Dermis blood vessel endothelial cell (primary cell): ENCODE results near the gene CDKN1A. TPM values are rescaled to one million over a fixed set of nuclear protein-coding genes. Genes with fewer than 3 reads are reported as not detected.
"Not testable (repeated sequence)": the region's sequence is repeated elsewhere in the genome, so short reads cannot be mapped to it uniquely, and the experiment has no call there.

ENCODE experiments used
- DNase-seq: peaks from one replicate; pipeline ENCODE4 v3.0.0; 2010
- total RNA-seq: library from RNA; depleted of rRNA; stranded (reverse); fragments of >200 nt; gene quantifications from 2 replicates; pipeline ENCODE4 v1.2.3, GENCODE V29; 2014

Gene CDKN1A
- total RNA-seq, result 141 and 189 TPM in 2 replicates

DNA sequence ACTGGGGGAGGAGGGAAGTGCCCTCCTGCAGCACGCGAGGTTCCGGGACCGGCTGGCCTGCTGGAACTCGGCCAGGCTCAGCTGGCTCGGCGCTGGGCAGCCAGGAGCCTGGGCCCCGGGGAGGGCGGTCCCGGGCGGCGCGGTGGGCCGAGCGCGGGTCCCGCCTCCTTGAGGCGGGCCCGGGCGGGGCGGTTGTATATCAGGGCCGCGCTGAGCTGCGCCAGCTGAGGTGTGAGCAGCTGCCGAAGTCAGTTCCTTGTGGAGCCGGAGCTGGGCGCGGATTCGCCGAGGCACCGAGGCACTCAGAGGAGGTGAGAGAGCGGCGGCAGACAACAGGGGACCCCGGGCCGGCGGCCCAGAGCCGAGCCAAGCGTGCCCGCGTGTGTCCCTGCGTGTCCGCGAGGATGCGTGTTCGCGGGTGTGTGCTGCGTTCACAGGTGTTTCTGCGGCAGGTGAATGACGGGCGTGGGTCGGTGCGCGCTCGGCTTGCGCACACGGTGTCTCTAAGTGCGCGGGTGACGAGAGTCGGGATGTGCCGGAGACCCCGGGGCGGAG, at the start of gene CDKN1A:
TSS of gene CDKN1A (plus strand) at position 227 of the 555 bp plus-strand sequence. CDS start 5,388 bp downstream, outside the sequence.
- peak; percentile 95 for DNase-seq

- DNase-seq, result no peak
These were observed 48.7 kb upstream of the CDKN1A start for GRCh38 chr6:36629784-36630183.

GRCh38 chr6:36631326-36632011, 47.0 kb upstream of the CDKN1A start:
- no peak for DNase-seq

- DNase-seq, result no peak
These were observed 45.1 kb upstream of the CDKN1A start for GRCh38 chr6:36633370-36633769.

DNA sequence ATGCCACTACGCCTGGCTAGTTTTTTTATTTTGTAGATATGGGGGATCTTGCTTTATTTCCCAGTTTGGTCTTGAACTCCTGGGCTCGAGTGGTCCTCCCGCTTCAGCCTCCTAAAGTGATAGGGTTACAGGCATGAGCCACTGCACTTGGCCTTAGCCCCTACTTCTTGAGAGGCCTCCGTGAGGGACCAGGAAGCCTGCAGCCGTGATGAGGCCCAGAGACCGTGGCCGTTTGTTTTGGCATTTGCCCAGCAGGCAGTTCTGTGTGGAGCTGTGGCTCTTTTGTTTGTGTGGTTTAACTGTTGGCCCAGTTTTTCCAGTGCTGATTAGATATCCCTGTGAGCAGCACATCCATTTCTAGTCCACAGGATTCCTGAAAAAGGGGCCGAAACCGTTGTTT, 44.6 kb upstream of the CDKN1A start:
- DNase-seq, result peak; percentile 84

DNA sequence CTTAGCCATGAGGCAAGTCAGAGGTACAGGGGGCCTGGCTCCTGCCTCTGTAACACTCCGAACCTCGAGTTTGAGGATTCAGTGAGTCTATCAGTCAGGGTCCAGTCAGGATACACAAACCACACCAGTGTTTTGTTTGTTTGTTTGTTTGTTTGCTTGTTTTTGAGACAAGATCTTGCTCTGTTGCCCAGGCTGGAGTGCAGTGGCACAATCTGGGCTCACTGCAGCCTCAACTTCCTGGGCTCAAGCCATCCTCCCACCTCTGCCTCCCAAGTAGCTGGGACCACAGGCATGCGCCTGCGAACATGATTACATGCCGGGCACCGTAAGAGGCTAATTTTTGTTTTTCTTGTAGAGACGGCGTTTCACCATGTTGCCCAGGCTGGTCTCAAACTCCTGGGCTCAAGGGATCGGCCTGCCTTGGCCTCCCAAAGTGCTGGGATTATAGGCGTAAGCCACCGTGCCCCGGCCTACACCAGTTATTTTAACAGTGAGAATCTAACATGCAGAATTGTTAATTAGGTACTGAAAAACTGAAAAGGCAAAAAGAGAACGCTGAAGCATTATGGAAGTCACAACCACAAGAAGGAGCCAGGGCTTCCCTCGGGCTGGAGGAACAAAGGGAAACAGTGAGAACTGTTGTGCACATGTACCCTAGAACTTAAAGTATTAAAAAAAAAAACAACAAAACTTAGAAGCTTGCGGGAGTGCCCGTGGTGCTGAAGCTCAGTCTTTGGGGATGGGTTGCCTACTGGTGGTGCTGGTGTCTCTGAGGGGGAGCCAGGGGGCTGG, 44.0 kb upstream of the CDKN1A start:
- DNase-seq, result no peak

DNA sequence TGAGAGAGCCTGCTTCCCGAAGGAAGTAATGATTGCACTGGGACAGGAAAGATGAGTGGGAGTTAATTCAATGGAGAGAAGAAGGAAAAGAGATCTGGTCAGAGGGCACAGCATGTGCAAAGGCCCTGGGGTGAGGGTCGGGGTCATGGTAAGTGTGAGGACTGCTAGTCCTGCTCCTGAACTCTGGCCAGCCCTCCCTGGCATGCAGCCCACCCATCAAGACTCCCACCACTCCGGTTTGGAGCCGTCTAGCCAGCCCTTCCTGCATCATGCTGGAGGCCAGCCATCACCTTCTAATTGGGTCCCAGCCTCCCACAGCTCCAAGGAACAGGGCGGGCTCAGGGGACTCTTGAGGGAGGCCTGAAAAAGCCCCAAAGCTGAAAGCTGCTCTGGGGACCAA, 42.2 kb upstream of the CDKN1A start:
- DNase-seq, result no peak

GRCh38 chr6:36636687-36637418, 41.7 kb upstream of the CDKN1A start:
- no peak for DNase-seq

GRCh38 chr6:36638579-36638978, 39.9 kb upstream of the CDKN1A start:
- DNase-seq, result no peak

GRCh38 chr6:36639171-36639808, 39.2 kb upstream of the CDKN1A start:
- DNase-seq, result no peak

DNA sequence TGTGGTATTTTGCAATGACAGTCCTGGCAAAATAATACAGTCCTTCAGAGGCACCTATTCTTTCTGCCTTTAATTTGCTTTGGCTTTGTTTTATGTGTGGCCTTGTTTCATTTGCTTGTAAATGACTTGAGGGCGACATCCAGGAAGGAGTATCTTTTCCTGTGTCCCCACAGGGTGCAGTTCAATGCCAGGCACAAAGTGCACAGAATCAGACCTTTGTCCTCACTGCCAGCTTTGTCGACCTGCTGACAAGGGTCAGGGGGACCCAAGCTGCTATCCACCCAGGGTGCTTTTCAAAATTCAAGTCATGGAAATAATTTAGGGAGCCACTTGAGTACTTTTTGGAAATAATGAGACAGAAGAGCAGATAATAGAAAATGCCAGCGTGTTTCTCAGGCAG, 37.0 kb upstream of the CDKN1A start:
- no peak for DNase-seq

GRCh38 chr6:36642913-36643817, 35.3 kb upstream of the CDKN1A start:
- peak; percentile 73 for DNase-seq

DNA sequence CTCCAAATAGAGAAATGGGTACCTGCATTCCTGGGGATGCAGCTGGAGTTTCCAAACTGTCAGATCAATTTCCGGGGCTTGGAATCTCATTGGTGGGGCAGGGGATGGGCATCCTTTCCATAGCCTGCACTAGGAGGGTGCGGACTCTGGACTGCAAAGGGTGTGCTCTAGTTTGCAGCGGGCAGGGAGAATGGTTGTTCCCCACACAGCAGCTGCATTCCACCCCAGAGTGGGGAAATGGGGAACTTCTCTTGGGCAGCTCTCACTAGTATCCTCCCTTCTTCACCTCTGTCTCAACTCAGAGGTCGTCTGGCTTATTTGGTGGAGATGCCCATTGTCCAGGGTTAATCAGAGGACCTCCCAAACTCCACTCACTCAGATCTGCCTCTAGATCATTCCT, 34.5 kb upstream of the CDKN1A start:
- DNase-seq, result no peak

DNA sequence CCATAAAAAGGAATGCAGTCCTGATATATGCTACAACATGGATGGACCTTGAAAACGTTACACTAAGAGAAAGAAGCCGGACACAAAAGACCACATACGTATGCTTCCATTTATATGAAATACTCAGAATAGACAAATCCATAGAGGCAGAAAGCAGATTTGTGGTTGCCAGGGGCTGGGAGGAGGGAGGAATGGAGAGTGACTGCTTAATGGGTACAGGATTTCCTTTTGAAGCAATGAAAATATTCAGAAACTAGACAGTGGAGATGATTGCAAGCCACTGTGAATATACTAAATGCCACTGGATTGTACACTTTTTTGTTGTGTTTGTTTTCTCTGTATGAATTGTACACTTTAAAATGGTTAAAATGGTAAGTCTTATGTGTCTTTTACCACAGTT, 29.4 kb upstream of the CDKN1A start:
- DNase-seq, result peak; percentile 50

- peak; percentile 39 for DNase-seq
These were observed 28.6 kb upstream of the CDKN1A start for GRCh38 chr6:36649701-36650484.

GRCh38 chr6:36650848-36651478, 27.6 kb upstream of the CDKN1A start:
- DNase-seq, result peak; percentile 30

- no peak for DNase-seq
These were observed 26.7 kb upstream of the CDKN1A start for GRCh38 chr6:36651659-36652379.

GRCh38 chr6:36654469-36654868, 24.0 kb upstream of the CDKN1A start:
- DNase-seq, result not testable (repeated sequence)

GRCh38 chr6:36655085-36655724, 23.3 kb upstream of the CDKN1A start:
- no peak for DNase-seq
